Body of pancreas (tissue), 4 donors: ENCODE results near the gene MON1A.

Source experiments
- POLR2A ChIP-seq, 3 donors: fragments of 450-650 bp; IDR thresholded peaks; one replicate each; pipeline ENCODE4 v1.6.1; 2016; ENCODE audit warnings: antibody characterized with exemption in 3 of 3, mild to moderate bottlenecking in 2 of 3
- TF ChIP-seq, protein P1 (sequence below), 7 experiments: fragments of 450-650 bp in 4 of 7; fragments of 200-600 bp in 3 of 7; sonication (generic) in 3 of 7; IDR thresholded peaks; one replicate each; pipeline ENCODE4 v1.5.1; 2016 to 2019; ENCODE audit warnings: antibody characterized with exemption in 7 of 7

DNA sequence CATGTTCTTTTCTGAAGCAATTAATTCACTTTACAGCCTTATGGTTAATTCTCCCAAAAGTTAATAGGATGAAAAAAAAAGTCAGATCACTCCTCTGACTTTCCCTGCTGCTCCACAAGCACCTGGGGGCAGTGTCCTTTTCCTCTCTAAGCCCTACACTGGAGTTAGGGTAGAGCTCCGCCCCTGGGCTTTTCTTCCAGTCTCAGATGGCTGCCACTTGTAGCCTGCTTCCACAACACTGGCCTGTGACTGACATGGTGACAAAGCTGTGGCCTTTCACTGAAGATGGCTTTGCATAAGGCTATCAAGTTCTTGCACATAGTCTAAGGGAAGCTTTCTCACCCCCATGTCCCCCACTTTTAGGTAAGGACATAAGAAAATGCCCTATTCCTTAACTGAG, 1.3 kb upstream of the MON1A start:
- TF ChIP-seq, protein P1, sequence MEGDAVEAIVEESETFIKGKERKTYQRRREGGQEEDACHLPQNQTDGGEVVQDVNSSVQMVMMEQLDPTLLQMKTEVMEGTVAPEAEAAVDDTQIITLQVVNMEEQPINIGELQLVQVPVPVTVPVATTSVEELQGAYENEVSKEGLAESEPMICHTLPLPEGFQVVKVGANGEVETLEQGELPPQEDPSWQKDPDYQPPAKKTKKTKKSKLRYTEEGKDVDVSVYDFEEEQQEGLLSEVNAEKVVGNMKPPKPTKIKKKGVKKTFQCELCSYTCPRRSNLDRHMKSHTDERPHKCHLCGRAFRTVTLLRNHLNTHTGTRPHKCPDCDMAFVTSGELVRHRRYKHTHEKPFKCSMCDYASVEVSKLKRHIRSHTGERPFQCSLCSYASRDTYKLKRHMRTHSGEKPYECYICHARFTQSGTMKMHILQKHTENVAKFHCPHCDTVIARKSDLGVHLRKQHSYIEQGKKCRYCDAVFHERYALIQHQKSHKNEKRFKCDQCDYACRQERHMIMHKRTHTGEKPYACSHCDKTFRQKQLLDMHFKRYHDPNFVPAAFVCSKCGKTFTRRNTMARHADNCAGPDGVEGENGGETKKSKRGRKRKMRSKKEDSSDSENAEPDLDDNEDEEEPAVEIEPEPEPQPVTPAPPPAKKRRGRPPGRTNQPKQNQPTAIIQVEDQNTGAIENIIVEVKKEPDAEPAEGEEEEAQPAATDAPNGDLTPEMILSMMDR (IDR thresholded peaks at IDR 0.05): no peak
- no peak for TF ChIP-seq POLR2A (IDR thresholded peaks at IDR 0.05)
